Stimulated activated CD8-positive, alpha-beta memory T cell treated with anti-CD3 and anti-CD28 coated beads, Interleukin-12 subunit alpha, Interleukin-12 subunit beta, amount 100 ng/mL, for 4 hours (primary cell): ENCODE results near the gene MTFR1L.
"Not testable (repeated sequence)": the region's sequence is repeated elsewhere in the genome, so short reads cannot be mapped to it uniquely, and the experiment has no call there.

Source experiments
- DNase-seq: peaks from one replicate; pipeline ENCODE4 v3.0.0-alpha.2; 2020; ENCODE audit warnings: low read depth

MTFR1L gene

DNA sequence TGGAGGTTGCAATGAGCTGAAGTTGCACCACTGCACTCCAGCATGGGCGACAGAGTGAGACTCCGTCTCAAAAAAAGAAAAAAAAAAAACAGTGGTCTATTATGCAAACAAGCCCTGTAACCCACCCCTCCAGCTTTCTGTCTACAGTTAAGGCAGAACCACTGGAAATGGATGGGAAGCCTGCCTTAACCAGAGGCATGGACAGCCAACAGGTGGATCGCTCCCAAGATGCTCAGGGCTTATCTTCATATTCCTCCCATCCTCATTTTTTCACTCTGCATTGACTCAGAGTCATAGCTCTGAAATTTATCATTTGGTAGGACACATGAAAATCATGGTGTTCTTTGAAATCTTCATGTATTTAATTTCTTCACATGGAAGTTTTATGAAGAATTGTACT, 8.7 kb downstream of the MTFR1L start:
- no peak for DNase-seq

GRCh38 chr1:25829046-25829445, 9.3 kb downstream of the MTFR1L start:
- no peak for DNase-seq

DNA sequence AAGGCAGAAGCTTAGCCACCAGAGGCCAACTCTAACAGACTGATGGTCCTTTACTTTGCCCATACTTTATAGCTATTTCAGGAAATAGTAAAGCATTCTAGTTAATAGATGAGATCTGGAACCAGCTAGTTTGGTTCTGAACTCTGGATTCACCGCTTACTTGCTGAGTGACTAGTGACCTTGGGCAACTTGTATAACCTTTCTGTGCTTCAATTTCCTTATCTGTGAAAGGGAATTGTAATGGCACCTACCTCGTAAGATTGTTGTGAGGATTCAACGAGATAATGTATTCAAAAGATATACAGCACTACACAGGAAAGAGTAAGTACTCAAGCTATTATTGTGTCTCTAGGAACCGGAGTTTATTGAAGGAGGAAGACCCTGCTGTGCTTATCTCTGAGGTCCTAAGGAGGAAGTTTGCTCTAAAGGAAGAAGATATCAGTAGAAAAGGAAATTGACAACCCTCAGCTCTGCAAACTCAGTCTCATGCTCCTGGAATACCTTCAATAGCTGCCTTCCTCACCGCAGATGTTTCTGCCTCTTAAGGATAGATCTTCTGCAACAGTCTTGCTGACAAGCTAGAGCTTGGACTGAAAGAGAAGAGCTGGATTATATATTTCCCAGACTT, 11.9 kb downstream of the MTFR1L start:
- no peak for DNase-seq

DNA sequence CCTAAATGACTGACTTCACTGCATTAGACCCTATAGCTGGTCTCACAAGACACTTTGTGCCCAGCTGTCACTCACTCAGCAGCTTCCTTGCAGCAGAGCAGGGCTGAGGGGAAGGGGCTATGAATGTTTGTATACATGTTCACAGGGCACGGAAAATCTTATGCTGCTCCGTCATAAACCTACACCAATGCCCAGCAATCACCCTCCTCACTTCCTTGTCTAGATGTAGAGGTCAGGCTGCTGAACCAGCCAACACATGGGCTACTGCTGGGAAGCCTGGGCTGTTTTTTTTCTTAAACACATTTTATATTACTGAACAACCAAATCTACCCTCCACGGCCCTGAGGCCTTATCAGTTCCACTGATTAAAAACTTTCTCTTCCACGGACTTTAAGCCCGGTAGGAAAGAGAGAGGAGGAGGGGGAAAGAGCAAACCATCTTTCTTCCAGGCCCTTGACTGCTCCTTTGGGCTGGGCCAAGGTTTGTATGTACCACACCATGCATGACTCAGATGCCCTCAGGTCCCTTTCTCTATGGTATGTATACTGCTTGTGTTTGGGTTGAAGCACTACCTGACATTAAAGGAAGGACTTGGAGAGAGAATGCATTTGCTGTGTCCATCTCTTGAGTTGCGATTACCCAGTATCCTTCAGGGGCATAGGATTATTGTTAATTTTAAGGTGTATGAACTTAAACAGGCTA, 12.7 kb downstream of the MTFR1L start:
- DNase-seq = no peak

- DNase-seq = no peak
Measured at GRCh38 chr1:25833158-25833557, 13.4 kb downstream of the MTFR1L start.

GRCh38 chr1:25834894-25835293, 15.1 kb downstream of the MTFR1L start:
- DNase-seq = no peak

DNA sequence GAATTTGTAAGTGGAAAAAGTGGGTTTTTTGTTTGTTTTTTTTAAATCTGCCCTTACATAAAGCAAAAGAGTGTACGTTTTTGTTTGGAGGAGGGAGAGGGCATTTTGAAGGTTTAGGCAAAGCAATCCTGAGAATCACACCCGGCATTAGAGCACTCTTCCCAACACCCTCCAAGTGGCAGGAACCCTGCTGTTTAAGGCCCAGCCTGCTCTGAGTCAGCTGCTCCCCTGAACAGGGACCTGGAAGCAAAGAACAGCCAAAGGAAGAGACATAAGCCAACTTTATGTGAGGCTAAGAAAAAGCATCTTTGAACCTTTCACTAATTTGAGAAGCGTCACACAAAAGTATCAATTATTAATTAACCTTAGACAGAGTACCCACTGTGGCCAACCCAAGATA, 16.9 kb downstream of the MTFR1L start:
- DNase-seq = no peak

DNA sequence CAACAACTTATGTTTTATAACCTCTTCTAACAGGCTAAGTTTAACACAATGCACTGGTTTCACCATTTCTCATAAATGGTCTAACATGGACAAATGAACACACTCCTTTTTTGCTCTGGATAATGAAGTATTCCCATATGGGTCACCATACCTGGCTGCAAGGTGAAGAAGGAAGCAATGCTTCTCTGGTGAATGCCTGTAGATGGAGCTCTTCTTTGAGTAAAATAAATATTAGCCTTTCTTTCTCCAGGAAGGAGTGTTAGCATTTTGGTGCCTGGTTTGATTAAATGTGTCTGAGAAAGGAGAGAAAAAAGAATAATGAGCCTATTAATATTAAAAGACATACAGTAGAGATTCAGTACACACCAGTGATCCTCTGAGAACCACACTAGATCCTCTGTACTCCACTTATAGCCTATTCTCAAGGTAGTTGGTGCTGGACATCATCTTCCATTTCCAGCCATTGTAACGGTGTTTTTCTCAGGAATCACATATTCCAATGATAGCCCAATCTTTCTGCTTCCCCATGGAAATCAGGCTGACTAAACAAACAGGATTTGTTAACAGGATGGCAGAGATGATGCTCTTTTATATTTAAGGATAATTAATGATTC, 17.6 kb downstream of the MTFR1L start:
- DNase-seq = no peak

GRCh38 chr1:25839808-25840207, 20.1 kb downstream of the MTFR1L start:
- DNase-seq = not testable (repeated sequence)

GRCh38 chr1:25843483-25843882, 23.7 kb downstream of the MTFR1L start:
- no peak for DNase-seq

DNA sequence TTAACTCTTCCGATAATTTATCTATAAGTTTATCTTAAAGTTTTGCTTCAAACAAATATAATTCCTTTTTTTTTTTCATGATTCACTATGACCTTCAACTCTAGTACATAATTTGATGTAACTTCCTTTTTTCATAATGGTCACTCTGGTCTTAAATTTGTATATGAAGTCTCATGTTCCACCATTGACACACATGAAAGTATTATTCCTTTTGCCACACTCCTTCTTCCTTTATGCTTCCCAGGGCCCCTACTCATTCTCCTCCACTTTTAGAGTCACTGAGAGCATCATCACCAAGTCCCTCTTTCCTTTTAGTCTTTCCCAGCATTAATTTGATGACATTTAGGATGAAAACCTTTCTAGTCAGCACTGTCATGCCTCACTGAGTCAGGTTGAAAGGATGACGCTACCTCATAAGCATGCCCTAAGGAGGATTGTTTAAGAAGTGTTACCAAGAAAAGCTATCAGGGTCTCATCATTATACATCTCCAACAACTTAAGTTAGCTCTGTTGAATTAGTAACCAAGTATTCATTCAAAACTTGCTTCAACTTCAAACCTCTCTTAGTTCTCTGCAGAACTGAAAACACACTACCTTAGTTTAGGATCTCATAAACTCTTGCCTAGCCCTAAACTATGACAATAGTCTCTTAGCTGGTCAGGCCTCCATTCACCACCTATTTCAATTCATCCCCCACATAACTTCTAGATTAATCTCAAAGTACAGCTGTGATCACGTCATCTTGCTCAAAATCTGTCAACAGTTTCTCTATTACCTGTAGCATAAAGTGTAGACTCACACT, 25.0 kb downstream of the MTFR1L start:
- DNase-seq = no peak

DNA sequence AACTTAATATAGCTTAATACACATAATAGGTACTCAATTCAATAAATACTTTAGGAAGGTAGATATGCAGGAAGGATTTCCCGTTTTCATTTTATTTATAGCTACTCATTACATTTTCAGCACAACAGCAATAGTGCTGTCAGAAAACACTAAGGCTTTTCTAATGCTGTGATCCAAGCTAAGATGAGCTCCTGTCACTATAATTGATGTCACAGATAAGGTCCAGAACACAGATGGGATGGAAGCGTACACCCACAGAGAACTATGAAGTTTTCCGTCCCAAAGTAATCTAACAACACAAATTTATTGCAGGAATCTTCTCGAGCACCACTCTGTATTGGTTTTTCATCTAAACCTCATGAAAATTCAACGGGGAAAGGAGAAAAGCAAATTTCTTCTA, 25.9 kb downstream of the MTFR1L start:
- DNase-seq = no peak

DNA sequence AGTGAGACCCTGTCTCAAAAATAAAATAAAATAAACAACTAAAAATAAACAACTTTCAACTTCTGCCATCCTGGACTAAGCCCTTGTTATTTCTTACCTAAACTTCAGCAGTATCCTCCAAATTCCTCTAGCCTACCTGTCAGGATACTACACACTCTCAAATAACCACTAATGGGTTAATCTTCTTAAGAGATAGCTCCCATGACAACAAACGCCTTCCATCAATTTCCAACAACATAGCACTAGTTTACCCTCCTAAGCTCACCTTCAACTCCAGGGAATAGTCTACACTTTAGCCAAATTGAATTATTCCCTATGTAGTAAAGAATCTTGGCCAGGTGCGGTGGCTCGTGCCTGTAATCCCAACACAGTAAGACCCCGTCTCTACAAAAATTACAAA, 28.2 kb downstream of the MTFR1L start:
- DNase-seq = no peak

- no peak for DNase-seq
Measured at GRCh38 chr1:25848531-25848930, 28.8 kb downstream of the MTFR1L start.

DNA sequence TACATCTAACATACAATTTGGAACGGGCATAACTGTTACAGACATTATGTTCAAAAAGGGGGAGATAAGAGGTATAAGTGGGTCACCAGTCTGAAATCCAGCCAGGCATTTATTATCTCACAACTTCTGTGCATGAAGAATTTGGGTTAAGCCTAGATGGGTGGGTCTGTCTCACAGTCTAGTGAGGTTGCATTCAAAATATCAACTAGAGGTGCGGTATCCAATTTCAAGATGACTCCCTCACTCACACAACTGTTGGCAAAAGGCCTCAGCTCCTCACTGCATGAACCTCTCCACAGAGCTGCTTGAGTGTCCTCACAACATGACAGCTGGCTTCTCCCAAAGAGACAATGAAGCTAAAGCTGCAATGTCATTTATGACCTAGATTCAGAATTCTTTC, 34.8 kb downstream of the MTFR1L start:
- no peak for DNase-seq

- DNase-seq = no peak
Measured at GRCh38 chr1:25856856-25857255, 37.1 kb downstream of the MTFR1L start.

- DNase-seq = no peak
Measured at GRCh38 chr1:25858494-25858893, 38.7 kb downstream of the MTFR1L start.

- peak; percentile 83 for DNase-seq
Measured at GRCh38 chr1:25858906-25859789, 39.4 kb downstream of the MTFR1L start, which contains the start of gene AUNIP. Gene AUNIP, minus strand, starts transcription at chr1:25859457. Its CDS starts 100 bp downstream, at chr1:25859357.

- no peak for DNase-seq
Measured at GRCh38 chr1:25861316-25862286, 41.8 kb downstream of the MTFR1L start.

DNA sequence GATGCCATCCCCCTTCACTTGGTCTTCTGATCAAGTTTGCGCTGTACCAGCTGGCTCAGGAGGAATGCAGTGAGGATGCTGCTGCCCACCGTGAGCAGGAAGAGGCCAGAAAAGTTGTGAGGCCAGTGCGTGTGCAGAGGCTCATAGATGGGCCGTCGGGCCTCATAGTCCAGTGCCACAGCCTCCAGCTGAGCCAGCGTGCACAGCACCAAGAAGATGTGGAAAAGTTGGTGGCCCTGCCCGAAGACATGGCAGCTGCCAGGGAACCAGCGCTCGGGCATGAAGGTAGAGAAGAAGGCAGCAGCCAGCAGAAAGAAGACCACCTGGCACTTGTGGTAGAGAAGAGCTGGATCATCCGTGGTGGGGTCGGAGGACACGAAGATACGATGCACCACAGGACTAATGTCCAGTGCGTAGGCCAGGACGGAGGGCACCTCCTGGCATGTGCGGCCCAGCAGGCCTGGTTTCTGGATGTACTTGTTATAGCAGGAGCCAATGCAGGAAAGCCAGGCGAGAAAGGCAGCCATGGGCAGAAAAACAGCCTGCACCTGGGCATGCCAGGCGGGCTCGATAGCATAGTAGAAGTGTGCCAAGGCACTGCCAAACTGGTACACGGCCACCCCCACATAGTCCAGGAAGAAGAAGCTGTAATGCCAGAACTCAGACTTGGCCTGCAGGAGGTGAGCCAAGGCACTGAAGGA, 43.2 kb downstream of the MTFR1L start:
- no peak for DNase-seq
